Measurements from ENCODE around the gene TEFM. TPM values are rescaled to one million over a fixed set of nuclear protein-coding genes. Genes with fewer than 3 reads are reported as not detected.

The TEFM gene
- total RNA-seq = 6.5 and 8.8 TPM in 2 replicates

DNA sequence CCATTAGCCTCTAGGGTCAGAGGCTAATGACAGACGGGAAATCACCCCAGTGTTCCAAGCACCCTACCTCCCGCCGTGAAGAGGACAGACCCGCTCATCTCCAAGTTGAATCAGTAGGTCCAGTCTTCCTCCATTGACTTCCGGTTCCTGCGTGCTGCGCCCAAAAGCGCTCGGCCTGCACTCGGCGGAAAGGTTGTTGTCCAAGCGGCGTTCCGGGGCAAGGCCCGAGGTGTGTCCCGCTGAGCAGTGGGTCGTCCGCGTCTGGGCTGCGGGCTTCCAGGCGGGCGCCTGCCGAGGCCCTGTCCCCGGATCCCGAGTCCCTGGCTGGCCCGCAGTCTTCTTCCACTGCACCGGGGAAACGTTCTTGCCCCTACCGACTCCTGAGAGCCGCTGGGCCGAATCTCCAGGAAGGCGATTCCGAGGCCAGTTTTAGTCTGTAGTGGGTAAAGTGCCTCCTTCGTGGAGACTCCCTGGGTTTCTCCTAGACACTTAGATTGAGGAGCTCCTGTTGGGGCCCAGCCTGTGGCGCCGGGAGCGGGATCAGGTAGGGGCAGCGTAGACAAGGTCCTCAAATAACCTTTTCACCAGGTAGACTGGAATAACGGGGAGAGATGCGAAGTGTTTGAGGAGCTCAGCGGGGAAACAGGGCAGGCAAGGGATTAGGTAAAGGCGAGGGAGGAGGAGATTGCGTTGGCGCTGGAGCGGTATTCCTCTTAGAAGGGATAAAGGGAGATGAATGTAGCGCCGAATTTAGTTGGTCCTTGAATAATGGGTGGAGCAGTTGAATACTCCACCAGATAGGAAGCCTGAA is at the start of gene TEFM:
Gene TEFM (minus strand): TSS at position 138 of the 811 bp plus-strand sequence. CDS start 40 bp downstream, at position 98.

DNA sequence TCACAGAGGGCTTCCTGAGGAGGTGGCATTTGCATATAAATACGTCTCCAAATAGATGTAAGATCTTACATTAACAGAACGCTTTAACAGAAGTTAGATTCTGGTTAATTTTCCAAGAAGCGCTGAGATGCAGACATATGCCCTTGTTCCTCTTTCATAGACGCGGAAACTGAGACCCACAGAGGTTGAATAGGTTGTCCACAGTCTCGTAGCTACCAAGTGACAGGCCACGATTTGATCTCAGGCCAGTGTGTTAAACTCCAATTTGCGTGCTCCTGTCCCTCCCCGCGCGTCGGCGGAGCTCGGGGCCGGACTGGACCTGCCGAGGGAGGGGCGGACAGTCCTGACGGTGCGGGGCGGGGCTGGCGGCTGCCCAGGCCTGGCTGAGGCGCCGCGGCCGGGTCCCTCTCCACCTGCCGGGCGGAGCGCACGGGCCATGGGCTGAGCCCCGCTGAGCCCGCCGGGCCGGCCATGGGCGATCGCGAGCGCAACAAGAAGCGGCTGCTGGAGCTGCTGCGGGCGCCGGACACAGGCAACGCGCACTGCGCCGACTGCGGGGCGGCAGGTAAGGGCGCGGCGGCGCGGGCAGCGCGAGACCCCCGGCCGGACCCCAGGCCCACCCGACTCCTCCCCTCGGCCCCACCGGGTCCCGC is 15.6 kb upstream of the TEFM start, which contains the start of gene ADAP2:
Gene ADAP2 (plus strand): TSS at position 402 of the 653 bp plus-strand sequence. CDS start 70 bp downstream, at position 472.

Other genes starting within 250 kb of the TEFM start
- 16.4 and 27.0 TPM in 2 replicates for gene CRLF3, start 81.5 kb downstream of the TEFM start, total RNA-seq
- gene ATAD5, start 74.3 kb downstream of the TEFM start, total RNA-seq = 0.34 and 0.64 TPM in 2 replicates
- 1.2 and 9.9 TPM in 2 replicates for gene ADAP2, start 15.7 kb upstream of the TEFM start, total RNA-seq
- gene RNF135, start 64.8 kb upstream of the TEFM start, total RNA-seq = 15.4 and 19.7 TPM in 2 replicates
- 51.9 and 78.9 TPM in 2 replicates for gene NF1, start 188.7 kb upstream of the TEFM start, total RNA-seq

Data from nasal cavity respiratory epithelium epithelial cell of viscerocranial mucosa (primary cell).